Fibroblast of the aortic adventitia (primary cell): ENCODE data around the gene CCDC27. TPM values are rescaled to one million over a fixed set of nuclear protein-coding genes. Genes with fewer than 3 reads are reported as not detected.

Experiments
- DNase-seq: peaks from one replicate; pipeline ENCODE4 v3.0.0-alpha.2; 2010; ENCODE audit warnings: low read depth
- H3K4me3 ChIP-seq: 2 replicates; pipeline ENCODE4 v1.5.1; 2011; ENCODE audit warnings: low read depth, mild to moderate bottlenecking, control low read depth, low read length, moderate library complexity
- total RNA-seq: library from RNA; depleted of rRNA; stranded (reverse); fragments of >200 nt; gene quantifications from 2 replicates; pipeline ENCODE4 v1.2.3, GENCODE V29; 2012; ENCODE audit warnings: low replicate concordance
- TF ChIP-seq, protein P1 (sequence below): IDR thresholded peaks from 2 replicates; pipeline ENCODE4 v1.5.1; 2011; ENCODE audit warnings: mild to moderate bottlenecking, low read length, control low read depth, inconsistent platforms; ENCODE audit not compliant: insufficient read depth

The CCDC27 gene
- total RNA-seq, 1 donor: not detected

GRCh38 chr1:3786468-3787348 is 34.5 kb downstream of the CCDC27 start:
- TF ChIP-seq, protein P1, sequence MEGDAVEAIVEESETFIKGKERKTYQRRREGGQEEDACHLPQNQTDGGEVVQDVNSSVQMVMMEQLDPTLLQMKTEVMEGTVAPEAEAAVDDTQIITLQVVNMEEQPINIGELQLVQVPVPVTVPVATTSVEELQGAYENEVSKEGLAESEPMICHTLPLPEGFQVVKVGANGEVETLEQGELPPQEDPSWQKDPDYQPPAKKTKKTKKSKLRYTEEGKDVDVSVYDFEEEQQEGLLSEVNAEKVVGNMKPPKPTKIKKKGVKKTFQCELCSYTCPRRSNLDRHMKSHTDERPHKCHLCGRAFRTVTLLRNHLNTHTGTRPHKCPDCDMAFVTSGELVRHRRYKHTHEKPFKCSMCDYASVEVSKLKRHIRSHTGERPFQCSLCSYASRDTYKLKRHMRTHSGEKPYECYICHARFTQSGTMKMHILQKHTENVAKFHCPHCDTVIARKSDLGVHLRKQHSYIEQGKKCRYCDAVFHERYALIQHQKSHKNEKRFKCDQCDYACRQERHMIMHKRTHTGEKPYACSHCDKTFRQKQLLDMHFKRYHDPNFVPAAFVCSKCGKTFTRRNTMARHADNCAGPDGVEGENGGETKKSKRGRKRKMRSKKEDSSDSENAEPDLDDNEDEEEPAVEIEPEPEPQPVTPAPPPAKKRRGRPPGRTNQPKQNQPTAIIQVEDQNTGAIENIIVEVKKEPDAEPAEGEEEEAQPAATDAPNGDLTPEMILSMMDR: no peak
- H3K4me3 ChIP-seq: no peak overlapping the region
- DNase-seq: no peak

DNA sequence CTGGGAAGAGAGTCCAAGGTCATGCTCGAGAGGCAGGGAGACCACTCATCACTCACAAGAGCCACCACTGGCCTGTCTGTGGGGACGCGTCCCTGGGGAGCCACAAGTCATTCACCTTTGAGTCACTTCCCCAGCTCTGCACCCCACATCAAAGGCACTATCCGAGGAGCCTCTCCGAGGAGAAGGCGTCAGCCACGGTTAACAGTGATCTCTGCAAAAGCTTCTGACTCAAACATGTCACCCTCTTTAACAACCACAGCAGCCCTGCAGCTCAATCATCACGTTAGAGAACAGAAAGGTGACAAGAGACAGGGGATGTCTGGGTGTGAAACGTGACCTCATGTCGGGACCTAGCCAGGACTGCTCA is 35.1 kb downstream of the CCDC27 start:
- H3K4me3 ChIP-seq: no peak overlapping the region
- no peak for DNase-seq
- TF ChIP-seq, protein P1: no peak

- TF ChIP-seq, protein P1: no peak
- no peak overlapping the region for H3K4me3 ChIP-seq
- no peak for DNase-seq
Observed at GRCh38 chr1:3787745-3788605, 35.7 kb downstream of the CCDC27 start.

DNA sequence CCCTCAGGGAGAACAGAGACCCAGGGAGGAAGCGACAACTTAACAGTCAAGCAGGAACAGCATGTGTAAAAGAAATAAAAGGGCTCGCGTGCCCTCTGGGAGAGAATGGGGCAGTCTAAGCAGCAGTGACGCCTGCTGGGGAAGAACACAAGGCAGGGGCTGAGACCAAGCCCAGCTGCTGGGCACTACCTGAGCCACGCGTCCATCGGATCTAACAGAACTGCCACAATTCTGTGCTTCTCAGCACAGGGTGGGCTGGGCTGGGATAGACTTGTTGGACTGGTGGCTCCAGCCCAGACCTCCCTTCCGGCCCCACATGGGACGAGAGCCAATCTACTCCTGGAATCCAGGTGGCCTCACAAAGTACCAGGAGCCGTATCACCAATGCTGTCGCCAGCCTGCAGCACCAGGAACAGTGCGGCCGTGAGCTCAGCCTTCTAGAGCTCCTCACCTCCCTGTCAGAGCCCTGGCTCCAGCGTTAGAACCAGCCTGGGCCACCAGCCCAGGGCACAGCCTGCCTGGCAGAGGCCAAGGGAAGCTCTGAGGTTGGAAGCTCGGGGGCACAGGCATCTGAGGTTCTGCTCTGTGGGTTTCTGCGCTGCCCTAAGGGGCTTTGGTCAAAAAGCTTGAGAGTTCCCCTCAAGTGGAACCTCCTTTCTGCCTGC is 36.6 kb downstream of the CCDC27 start:
- TF ChIP-seq, protein P1: no peak
- H3K4me3 ChIP-seq: no peak overlapping the region
- DNase-seq: no peak

- no peak for DNase-seq
- no peak overlapping the region for H3K4me3 ChIP-seq
- TF ChIP-seq, protein P1: no peak
Observed at GRCh38 chr1:3789421-3790300, 37.4 kb downstream of the CCDC27 start.

DNA sequence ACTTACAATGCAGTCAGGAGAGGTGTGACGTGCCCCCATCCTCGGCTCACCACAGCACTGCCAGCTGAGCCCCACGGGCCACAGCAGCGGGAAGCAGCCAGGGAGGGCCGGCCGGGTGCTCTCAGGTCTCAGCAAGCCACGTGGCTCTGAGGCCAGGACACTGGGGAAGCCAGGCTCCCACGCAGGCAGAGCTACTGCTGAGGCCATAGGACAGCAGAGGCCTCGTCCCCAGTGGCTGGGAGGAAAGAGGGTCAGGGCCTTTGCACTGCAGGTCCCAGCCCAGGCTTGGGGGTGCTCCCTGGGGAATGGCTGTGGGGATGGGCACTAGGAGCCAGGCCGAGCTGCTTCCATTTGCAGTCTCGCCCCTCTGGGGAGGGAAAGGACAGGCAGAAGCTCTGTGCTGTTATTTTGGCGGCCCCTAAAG is 38.3 kb downstream of the CCDC27 start:
- no peak overlapping the region for H3K4me3 ChIP-seq
- TF ChIP-seq, protein P1: no peak
- no peak for DNase-seq
